Amniotic epithelial cell (primary cell): Measurements from ENCODE around the gene USP32.
A peak's percentile ranks its signal among the peaks of the same experiment; 100 is the strongest.
"Not testable (repeated sequence)": the region's sequence is repeated elsewhere in the genome, so short reads cannot be mapped to it uniquely, and the experiment has no call there.

Experiments used
- DNase-seq: peaks from one replicate; pipeline ENCODE4 v3.0.0-alpha.2; 2010; ENCODE audit warnings: low read depth

The USP32 gene

GRCh38 chr17:60330731-60331130, 61.2 kb downstream of the USP32 start:
- DNase-seq: no peak

- DNase-seq: no peak
Observed at GRCh38 chr17:60328679-60329078, 63.3 kb downstream of the USP32 start.

GRCh38 chr17:60327901-60328273, 64.0 kb downstream of the USP32 start:
- DNase-seq: no peak

- DNase-seq: no peak
Observed at GRCh38 chr17:60327134-60327900, 64.6 kb downstream of the USP32 start.

- DNase-seq: no peak
Observed at GRCh38 chr17:60326702-60327101, 65.2 kb downstream of the USP32 start.

- DNase-seq: no peak
Observed at GRCh38 chr17:60325730-60326524, 66.0 kb downstream of the USP32 start.

- DNase-seq: no peak
Observed at GRCh38 chr17:60323754-60324153, 68.2 kb downstream of the USP32 start.

GRCh38 chr17:60322056-60322387, 69.9 kb downstream of the USP32 start:
- no peak for DNase-seq

GRCh38 chr17:60321336-60322055, 70.4 kb downstream of the USP32 start:
- DNase-seq: no peak

GRCh38 chr17:60318830-60319229, 73.1 kb downstream of the USP32 start:
- no peak for DNase-seq

GRCh38 chr17:60318326-60318725, 73.6 kb downstream of the USP32 start:
- no peak for DNase-seq

- peak; percentile 26 for DNase-seq
Observed at GRCh38 chr17:60315650-60316049, 76.3 kb downstream of the USP32 start.

- DNase-seq: not testable (repeated sequence)
Observed at GRCh38 chr17:60314900-60315299, 77.0 kb downstream of the USP32 start.

- DNase-seq: no peak
Observed at GRCh38 chr17:60314423-60314822, 77.5 kb downstream of the USP32 start.

- peak; percentile 57 for DNase-seq
Observed at GRCh38 chr17:60311936-60312335, 80.0 kb downstream of the USP32 start.

- DNase-seq: peak; percentile 26
Observed at GRCh38 chr17:60311186-60311585, 80.7 kb downstream of the USP32 start.

GRCh38 chr17:60305141-60305540, 86.8 kb downstream of the USP32 start:
- peak; percentile 14 for DNase-seq

GRCh38 chr17:60304502-60304901, 87.4 kb downstream of the USP32 start:
- no peak for DNase-seq

GRCh38 chr17:60303406-60304099, 88.4 kb downstream of the USP32 start:
- peak; percentile 48 for DNase-seq

GRCh38 chr17:60301649-60302048, 90.3 kb downstream of the USP32 start:
- DNase-seq: no peak

- no peak for DNase-seq
Observed at GRCh38 chr17:60300949-60301348, 91.0 kb downstream of the USP32 start.

- DNase-seq: no peak
Observed at GRCh38 chr17:60300011-60300410, 91.9 kb downstream of the USP32 start.
